SW480 (cell line): ENCODE data around the gene UCMA.
A peak's percentile ranks its signal among the peaks of the same experiment; 100 is the strongest.
"Not testable (repeated sequence)": the region's sequence is repeated elsewhere in the genome, so short reads cannot be mapped to it uniquely, and the experiment has no call there.

Experiments used
- DNase-seq: peaks from one replicate; pipeline ENCODE4 v3.0.0-alpha.2; 2016; ENCODE audit warnings: low spot score

The UCMA gene

DNA sequence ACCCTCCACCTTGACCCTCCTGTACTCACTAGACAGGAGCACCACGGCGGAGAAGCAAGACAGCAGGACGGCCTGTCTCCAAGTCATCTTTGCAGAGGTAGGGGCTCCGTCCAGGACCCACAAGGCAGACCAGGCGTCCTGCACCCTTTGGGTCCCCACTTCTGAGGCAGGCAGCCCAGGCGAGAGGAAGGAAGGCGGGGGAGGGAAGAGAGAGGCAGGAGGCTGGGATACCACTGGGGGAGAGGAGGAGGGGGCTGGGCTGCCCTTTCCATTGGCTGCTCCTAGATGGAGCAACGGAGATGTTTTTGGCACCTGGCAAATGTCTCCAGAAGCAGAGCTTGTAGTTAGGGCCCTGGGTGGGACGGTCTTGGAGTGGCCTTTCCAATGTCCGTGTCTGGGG is at the start of gene UCMA:
Gene UCMA (minus strand): TSS at position 203 of the 400 bp plus-strand sequence. CDS start 116 bp downstream, at position 87.
- DNase-seq: no peak

DNA sequence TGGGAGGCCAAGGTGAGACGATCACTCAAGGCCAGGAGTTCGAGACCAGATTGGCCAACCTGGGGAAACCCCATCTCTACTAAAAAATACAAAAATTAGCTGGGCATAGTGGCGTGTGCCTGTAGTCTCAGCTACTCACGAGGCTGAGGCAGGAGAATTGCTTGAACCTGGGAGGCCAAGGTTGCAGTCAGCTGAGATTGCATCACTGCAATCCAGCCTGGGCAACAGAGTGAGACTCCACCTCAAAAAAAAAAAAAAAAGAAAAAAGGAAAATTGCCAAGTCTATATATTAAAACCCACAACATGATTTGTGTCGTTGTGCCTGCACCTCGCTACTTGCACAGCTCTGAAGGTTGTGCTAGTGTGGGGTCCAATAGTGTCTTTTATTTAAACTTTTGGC is 48.2 kb upstream of the UCMA start:
- not testable (repeated sequence) for DNase-seq

DNA sequence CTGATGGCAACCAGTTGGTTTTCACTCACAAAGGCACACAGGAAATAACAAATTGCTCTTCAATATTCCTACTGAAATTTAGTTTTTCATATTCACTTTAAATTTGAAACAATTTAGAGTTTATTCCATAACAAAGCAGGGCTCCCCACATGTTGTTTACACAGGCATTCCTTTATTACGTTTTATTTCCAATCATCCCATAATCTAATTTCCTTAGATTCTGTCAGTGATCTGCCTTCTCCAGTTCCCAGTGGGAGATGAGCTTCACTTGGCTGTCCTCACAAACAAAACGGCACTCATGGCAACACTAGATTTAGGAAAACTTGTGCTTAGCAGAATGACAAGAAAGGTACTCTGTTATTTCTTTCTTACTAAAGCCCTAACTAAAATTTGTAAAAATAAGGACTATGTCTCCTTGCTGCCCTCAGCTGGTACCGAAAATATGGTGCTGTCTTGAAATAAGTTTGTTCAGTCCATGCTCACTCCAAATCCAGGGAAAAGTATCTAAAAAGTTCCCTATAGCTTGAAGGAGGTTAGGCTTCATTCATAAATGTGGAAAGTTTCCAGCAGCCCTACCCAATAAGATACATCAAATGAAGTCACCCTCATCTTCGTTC is 42.7 kb upstream of the UCMA start:
- no peak for DNase-seq

DNA sequence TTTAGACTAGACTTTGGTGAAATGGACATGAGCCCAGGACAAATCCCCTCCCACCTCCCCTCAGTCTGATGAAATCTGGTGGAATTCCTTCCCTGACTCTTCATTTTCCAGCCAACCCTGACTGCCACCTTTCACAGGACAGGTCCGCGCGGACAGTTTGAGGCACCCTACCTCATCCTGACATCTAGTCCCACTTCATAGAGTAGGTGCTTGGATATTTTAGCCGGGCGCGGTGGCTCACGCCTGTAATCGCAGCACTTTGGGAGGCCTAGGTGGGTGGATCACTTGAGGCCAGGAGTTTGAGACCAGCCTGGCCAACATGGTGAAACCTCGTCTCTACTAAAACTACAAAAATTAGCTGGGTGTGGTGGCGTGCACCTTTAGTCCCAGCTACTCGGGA is 42.0 kb upstream of the UCMA start:
- not testable (repeated sequence) for DNase-seq

DNA sequence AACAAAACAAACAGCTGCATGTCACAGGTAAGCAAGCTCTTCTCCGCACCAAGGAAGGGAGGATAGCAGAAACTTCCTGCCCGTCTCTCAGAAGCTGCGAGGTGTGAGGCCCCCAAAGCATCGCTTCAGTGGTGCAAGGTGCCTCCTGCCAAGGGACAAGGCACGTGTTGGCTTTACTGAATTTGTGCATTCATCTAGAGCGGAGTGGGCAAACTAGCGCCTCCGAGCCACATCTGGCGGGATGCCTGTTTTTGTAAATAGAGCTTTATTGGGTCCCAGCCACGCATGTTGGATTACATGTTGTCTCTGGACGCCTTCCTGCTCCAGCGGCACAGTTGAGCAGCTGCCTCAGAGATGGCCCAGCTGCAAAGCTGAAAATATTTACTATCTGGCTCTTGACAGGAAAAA is 38.0 kb upstream of the UCMA start:
- no peak for DNase-seq

GRCh38 chr10:13271552-13272163 is 37.5 kb upstream of the UCMA start:
- peak; percentile 26 for DNase-seq

- peak; percentile 62 for DNase-seq
These were observed 36.8 kb upstream of the UCMA start for GRCh38 chr10:13270877-13271551.

DNA sequence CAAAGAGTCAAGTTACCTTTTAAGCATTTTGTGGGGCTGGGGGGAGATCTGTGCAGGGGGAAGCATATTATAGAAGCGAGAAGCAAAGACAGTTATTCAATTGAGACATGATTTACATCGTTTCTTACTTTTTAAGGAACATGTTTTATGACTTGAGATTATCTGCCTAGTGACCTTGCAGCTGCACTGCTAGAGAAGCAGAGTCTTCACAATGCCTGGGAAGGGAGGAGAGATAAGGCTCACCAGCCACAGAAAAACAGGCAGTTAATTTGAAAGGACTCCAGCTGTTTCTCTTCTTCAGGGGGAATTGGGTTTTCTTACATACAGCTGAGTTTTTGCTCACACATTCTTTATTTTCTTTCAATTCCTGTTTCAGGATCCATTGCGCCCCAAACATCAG is 34.7 kb upstream of the UCMA start:
- DNase-seq: no peak

- DNase-seq: no peak
These were observed 34.1 kb upstream of the UCMA start for GRCh38 chr10:13268310-13268709.

- DNase-seq: no peak
These were observed 29.4 kb upstream of the UCMA start for GRCh38 chr10:13263591-13263990.

DNA sequence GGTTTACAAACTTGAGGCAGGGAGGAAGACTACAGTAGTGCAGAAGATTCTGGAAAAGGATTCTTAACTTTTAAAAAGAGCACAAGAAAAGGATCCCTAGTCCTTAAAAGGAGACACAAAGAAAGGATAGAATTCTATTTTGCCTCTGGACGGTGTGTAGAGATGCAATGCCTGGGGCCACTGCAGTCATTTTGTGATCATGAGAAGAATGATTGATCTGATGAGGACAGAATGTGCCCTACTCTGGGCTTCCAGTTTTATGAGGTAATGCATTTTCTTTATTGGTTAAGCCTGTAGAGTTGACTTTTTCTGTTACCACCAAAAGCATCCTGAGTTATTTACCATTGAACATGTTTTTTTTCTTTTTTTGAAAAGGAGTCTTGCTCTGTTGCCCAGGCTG is 28.3 kb upstream of the UCMA start:
- DNase-seq: no peak

DNA sequence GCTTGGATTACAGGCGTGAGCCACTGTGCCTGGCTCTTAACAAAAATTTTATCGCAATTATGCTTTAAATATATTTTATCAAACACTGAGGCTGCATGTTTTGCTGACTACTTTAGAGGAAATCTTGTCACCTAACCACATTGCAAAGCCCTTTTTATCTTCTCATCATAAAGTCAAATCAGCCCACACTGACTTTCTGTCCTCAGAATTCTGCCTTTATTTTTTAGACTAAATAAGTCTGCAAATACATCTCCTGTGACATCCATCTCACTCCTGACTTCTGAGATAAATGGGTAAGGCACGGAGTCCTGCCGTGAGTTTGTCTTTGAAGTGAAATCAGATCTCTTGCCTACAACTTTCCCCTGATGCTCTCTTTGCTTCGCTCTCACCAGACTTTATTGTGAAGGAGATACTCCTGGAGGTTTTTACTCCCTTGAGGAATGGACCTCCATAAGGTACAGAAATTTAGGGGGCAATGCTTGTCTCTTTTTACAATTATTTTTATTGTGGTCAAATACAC is 23.5 kb upstream of the UCMA start:
- no peak for DNase-seq

DNA sequence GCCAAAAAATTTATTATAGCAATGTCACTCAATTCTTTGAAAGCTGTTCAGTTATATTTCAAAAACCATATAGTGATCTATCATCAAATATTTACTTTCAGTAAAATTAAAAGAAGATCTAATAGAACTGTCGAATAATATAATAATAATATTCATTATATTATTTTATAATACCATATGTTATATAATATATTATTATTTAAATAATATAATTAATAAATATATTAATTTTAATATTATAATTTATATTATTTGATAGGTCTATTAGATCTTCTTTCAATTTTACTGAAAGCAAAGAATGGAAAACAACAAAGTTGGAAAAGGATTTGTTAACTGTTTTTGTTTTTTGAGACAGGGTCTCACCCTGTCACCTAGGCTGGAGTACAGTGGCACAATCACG is 22.5 kb upstream of the UCMA start:
- DNase-seq: no peak

DNA sequence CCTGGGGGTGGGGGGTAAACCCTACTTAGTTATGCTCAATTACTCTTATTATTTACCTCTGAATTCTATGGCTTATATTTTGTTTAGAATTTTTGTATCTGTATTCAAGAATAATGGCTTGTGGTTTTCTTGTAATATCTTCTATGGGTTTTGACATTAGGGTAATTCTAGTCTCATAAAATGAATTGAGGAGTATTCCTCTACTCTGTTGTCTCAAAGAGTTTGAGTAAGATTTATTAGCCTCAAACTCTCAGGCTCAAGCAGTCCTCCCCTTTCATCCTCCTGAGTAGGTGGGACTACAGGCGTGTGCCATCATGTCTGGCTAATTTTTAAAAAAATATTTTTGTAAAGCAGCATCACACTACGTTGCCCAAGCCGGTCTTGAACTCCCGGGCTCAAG is 19.6 kb upstream of the UCMA start:
- no peak for DNase-seq

DNA sequence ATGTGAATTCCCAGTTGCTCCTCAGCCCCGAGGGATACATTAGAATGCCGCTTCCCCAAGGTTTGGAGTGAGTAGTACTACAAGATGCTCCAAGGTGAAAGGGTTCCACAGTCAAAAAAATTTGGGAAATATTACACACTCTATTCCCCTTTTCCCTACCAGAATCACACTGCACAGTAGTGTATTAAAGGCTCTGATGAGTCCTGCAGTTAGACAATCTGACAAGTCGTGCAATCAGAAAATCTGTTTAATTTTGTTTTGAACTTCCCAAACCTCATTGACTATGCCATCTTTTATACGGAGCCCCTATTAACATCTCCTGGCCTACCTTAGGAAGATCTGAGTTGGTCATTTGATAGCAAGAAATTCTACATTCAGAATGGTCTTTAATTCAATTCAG is 13.6 kb upstream of the UCMA start:
- no peak for DNase-seq

DNA sequence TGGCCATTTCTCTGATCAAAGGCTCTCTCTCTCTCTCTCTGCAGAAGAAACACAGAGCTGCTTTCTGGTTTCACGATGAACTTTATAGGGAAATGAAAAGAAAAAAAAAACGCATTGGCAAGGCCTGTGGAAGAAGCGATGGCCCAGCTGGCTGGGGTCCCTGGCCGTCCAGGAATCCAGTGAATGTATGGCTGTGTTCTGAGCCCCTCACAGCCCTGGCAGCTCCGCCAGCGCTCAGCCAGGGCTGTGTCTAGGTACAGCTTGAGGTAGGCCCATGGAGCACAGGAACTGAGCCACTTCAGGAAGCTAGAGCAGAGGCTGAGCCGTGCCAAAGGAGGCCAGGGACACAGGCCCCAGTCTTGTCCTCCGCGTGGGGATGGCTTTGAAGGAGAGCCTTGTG is 13.1 kb upstream of the UCMA start:
- no peak for DNase-seq

DNA sequence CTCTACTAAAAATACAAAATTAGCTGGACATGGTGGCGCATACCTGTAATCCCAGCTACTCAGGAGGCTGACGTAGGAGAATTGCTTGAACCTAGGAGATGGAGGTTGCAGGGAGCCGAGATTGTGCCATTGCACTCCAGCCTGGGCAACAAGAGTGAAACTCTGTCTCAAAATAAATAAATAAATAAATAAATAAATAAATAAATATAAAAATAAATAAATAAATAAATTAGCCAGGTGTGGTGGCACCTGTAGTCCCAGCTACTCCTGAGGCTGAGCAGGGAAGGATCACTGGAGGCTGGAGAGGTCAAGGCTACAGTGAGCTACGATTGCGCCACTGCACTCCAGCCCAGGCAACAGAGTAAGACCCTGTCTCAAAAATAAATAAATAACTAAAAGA is 8.1 kb upstream of the UCMA start:
- DNase-seq: not testable (repeated sequence)

DNA sequence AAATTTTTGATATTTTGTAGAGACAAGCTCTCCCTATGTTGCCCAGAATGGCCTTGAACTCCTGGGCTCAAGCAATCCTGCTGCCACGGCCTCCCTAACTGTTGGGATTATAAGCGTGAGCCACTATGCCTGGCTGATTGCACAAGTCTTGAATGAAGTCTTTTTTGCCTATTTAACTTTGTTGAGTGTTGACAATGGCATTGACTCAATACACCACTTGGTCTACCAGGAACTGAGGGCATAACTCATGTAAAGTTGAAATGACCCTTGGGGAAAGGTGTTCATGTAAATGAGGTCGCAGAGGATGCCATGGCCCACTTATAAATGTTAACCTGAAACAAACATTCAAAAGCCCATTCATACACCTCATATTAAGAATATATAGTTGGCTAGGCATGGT is 7.4 kb upstream of the UCMA start:
- no peak for DNase-seq

- no peak for DNase-seq
These were observed 5.7 kb upstream of the UCMA start for GRCh38 chr10:13239923-13240322.

DNA sequence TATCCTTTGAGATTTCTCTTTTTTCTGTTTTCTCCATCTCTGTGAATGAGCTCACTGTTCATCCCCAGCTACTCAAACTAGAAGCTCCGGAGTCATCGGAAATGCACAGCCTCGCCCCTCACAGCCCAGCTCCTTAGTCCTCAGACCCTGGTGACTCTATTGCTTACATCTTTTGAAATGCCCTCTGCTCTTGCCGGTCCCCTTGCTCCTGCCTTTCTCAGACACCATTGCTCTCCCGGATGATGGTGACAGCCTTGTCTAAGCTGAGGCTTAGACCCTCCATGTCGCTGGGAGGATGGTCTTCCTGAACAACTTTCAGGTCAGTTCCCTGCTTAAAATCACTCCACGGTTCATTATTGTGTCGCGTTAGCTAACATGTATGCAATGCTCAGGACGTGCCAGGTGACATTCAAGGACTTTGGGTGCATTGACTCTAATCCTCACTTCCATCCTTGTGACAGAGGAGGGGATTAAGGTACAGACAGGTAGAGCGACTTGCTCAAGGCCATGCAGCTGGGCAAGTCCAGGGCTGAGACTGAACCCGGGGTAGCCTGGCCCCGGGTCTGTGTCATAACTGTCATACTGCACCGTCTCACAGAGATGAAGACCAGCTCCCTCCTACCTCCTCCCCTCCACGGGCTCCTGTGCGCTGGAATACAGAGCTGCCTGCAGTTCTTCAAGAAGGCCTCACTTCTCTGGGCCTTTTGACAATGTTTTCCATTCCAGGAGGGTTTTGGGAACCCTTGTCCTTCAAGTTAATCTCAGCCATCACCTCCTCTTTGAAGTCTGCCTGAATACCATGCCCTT is 4.3 kb upstream of the UCMA start:
- no peak for DNase-seq

DNA sequence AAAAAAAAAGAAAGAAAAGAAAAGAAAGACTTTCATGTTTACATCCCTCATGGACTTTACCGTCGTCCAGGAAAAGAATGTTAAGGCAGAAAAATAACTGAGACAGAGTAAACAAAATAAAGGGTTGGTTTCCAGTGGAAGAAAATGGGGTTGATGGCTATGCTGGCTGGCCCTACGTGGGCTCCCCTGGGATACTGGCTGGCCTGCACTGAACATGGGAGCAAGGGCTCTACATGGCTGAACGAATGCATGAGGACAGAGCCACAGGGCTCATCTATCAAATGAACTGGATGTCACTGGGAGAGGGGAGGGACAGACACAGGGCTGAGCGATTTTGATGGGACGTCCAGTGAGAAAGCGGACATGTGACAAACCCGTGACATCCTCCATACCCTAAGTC is 2.5 kb upstream of the UCMA start:
- DNase-seq: no peak

DNA sequence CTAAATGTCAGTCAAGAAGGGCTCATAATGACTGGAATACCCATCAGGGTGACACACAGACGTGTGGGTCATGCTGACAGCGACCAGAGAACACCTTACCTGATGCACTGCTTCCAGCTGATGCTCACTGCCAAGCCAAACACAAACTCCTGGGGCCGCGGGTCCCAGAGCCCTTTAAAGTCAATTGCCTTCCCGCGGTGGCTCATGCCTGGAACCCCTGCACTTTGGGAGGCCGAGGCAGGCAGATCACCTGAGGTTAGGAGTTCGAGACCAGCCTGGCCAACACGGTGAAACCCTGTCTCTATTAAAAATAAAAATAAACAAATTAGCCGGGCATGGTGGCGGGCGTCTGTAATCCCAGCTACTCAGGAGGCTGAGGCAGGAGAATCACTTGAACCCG is 562 bp upstream of the UCMA start:
- not testable (repeated sequence) for DNase-seq

DNA sequence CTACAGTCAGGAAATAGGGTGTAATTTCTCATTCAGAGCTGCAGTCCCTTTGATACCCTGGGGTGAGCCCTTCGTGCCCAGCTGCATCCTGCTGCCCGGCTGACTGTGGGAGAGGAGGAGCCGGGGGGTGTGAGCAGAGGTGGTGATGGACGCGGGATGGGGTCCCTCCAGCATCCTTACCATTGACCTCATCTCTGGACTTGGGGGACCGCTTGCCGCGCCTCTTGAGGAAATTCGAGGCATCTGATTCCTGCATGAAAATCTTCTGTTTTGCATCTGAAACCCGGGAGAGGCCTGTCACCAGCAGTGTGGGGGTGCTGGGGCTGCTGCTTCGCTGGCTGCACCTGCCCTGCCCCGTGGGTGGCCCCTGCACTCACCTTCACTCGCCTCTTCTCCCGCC is 816 bp downstream of the UCMA start:
- DNase-seq: no peak
